Glutamatergic neuron (in vitro differentiated cells): ENCODE measurements around the gene LILRA6. TPM values are rescaled to one million over a fixed set of nuclear protein-coding genes. Genes with fewer than 3 reads are reported as not detected.
"Not testable (repeated sequence)": the region's sequence is repeated elsewhere in the genome, so short reads cannot be mapped to it uniquely, and the experiment has no call there.

Experiments used
- DNase-seq: peaks from one replicate; pipeline ENCODE4 v3.0.0; 2022
- H3K27ac Mint-ChIP-seq: one replicate; pipeline ENCODE4 v1.8.0; 2020; ENCODE audit warnings: mild to moderate bottlenecking, mixed read lengths, inconsistent platforms; ENCODE audit not compliant: unreplicated experiment
- H3K27me3 Mint-ChIP-seq: one replicate; pipeline ENCODE4 v1.8.0; 2020; ENCODE audit warnings: mild to moderate bottlenecking, moderate library complexity, mixed read lengths, inconsistent platforms; ENCODE audit not compliant: unreplicated experiment
- H3K36me3 Mint-ChIP-seq: one replicate; pipeline ENCODE4 v1.8.0; 2020; ENCODE audit warnings: mild to moderate bottlenecking, mixed read lengths, inconsistent platforms; ENCODE audit not compliant: unreplicated experiment
- H3K4me1 Mint-ChIP-seq: one replicate; pipeline ENCODE4 v1.8.0; 2020; ENCODE audit warnings: mild to moderate bottlenecking, low read depth, mixed read lengths, inconsistent platforms; ENCODE audit not compliant: unreplicated experiment
- H3K4me3 Mint-ChIP-seq: one replicate; pipeline ENCODE4 v1.8.0; 2020; ENCODE audit warnings: mild to moderate bottlenecking, mixed read lengths, inconsistent platforms; ENCODE audit not compliant: unreplicated experiment
- H3K9me3 Mint-ChIP-seq: one replicate; pipeline ENCODE4 v1.8.0; 2020; ENCODE audit warnings: mild to moderate bottlenecking, moderate library complexity, mixed read lengths, inconsistent platforms; ENCODE audit not compliant: unreplicated experiment
- total RNA-seq: library from RNA; stranded (reverse); fragmentation: NEBNext Ultra II Directional; extraction: Animal tissue kit (Norgen Biotek cat#: 25700); gene quantifications from one replicate; pipeline ENCODE4 v1.2.1, GENCODE V29; 2021; ENCODE audit not compliant: unreplicated experiment
- TF ChIP-seq, protein P1 (sequence below): fragments of 200-600 bp; sonication (generic); IDR thresholded peaks from one replicate; pipeline ENCODE4 v1.5.0; 2021; ENCODE audit not compliant: partially characterized antibody, unreplicated experiment

Gene LILRA6
- total RNA-seq, 1 donor from 2014 or later: not detected

GRCh38 chr19:54208784-54209057 lies 33.9 kb downstream of the LILRA6 start:
- H3K27ac Mint-ChIP-seq: peak overlapping the region; percentile 90
- no peak for DNase-seq
- H3K27me3 Mint-ChIP-seq: peaks cover 6% of the 10 kb centered on the region
- H3K36me3 Mint-ChIP-seq: peaks cover 14% of the 10 kb centered on the region
- peaks cover 9% of the 10 kb centered on the region for H3K9me3 Mint-ChIP-seq
- peaks cover 19% of the 10 kb centered on the region for H3K4me1 Mint-ChIP-seq
- H3K4me3 Mint-ChIP-seq: peak overlapping the region; percentile 49
- TF ChIP-seq, protein P1, sequence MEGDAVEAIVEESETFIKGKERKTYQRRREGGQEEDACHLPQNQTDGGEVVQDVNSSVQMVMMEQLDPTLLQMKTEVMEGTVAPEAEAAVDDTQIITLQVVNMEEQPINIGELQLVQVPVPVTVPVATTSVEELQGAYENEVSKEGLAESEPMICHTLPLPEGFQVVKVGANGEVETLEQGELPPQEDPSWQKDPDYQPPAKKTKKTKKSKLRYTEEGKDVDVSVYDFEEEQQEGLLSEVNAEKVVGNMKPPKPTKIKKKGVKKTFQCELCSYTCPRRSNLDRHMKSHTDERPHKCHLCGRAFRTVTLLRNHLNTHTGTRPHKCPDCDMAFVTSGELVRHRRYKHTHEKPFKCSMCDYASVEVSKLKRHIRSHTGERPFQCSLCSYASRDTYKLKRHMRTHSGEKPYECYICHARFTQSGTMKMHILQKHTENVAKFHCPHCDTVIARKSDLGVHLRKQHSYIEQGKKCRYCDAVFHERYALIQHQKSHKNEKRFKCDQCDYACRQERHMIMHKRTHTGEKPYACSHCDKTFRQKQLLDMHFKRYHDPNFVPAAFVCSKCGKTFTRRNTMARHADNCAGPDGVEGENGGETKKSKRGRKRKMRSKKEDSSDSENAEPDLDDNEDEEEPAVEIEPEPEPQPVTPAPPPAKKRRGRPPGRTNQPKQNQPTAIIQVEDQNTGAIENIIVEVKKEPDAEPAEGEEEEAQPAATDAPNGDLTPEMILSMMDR: no peak

- Mint-ChIP-seq H3K9me3 (peaks cover 9% of the 10 kb centered on the region), H3K4me1 (peaks cover 20% of the 10 kb centered on the region), H3K27ac (peak overlapping the region; percentile 90), H3K4me3 (peak overlapping the region; percentile 49), H3K36me3 (peaks cover 14% of the 10 kb centered on the region), H3K27me3 (peaks cover 6% of the 10 kb centered on the region)
- DNase-seq: no peak
- TF ChIP-seq, protein P1: no peak
Measured at GRCh38 chr19:54207983-54208783, 34.4 kb downstream of the LILRA6 start.

GRCh38 chr19:54207676-54207982 lies 35.0 kb downstream of the LILRA6 start:
- Mint-ChIP-seq H3K27ac (peak overlapping the region; percentile 24), H3K27me3 (peaks cover 5% of the 10 kb centered on the region)

DNA sequence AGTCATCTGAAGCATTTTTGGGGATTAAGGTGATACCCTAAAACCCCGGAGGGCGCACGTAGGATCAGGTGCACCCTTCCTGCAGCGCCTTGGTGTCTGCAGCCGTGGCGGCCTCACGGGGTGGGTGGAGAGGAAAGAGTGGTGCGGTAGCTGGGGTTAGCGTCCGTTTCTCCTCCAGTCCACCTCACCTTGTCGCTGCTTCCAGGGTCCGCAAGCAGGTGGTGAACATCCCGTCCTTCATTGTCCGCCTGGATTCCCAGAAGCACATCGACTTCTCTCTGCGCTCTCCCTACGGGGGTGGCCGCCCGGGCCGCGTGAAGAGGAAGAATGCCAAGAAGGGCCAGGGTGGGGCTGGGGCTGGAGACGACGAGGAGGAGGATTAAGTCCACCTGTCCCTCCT lies 35.4 kb downstream of the LILRA6 start:
- not testable (repeated sequence) for H3K27me3 Mint-ChIP-seq, DNase-seq, H3K9me3 Mint-ChIP-seq, H3K4me3 Mint-ChIP-seq
- peaks cover 29% of the 10 kb centered on the region for H3K4me1 Mint-ChIP-seq
- H3K27ac Mint-ChIP-seq: peak overlapping the region; percentile 24
- peaks cover 14% of the 10 kb centered on the region for H3K36me3 Mint-ChIP-seq

More at GRCh38 chr19:54207676-54207982, 35.0 kb downstream of the LILRA6 start:
- no peak for DNase-seq
- peaks cover 25% of the 10 kb centered on the region for H3K4me1 Mint-ChIP-seq
- H3K4me3 Mint-ChIP-seq: no peak overlapping the region
- peaks cover 14% of the 10 kb centered on the region for H3K36me3 Mint-ChIP-seq
- peaks cover 8% of the 10 kb centered on the region for H3K9me3 Mint-ChIP-seq
- TF ChIP-seq, protein P1: no peak

- H3K27ac Mint-ChIP-seq: no peak overlapping the region
- H3K4me3 Mint-ChIP-seq: no peak overlapping the region
- peaks cover 29% of the 10 kb centered on the region for H3K4me1 Mint-ChIP-seq
- peaks cover 7% of the 10 kb centered on the region for H3K9me3 Mint-ChIP-seq
- TF ChIP-seq, protein P1: no peak
- H3K27me3 Mint-ChIP-seq: peaks cover 4% of the 10 kb centered on the region
- no peak for DNase-seq
- H3K36me3 Mint-ChIP-seq: peaks cover 14% of the 10 kb centered on the region
Measured at GRCh38 chr19:54206831-54207177, 35.8 kb downstream of the LILRA6 start.
